ENCODE results near the gene PKD2.

PKD2 gene

DNA sequence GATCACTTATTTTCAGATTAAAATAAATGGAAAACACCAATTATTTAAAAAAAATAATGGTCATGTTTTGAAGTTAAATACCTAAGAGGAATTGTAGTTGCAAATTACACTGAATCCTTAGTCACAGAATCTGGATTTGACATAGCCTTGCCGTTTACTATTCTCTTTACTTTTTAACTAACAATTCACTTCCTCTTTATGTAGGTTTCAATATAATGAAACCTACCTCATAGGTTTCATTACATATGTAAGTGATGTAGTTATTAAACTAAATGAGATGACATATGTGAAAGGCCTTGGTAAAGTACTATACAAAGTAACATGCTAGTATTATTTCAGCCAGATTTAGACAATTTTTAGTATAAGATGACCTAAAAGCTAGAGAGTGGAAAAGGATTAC, 25.4 kb upstream of the PKD2 start:
- Histone ChIP-seq H3F3A (ENCODE audit: insufficient read depth, low read length) (no peaks in the 10 kb centered on the region), H3K4me3 (ENCODE audit: low read length) (no peak overlapping the region), H3K9me2 (replicated peaks; ENCODE audit: insufficient read depth, low read length) (no peaks in the 10 kb centered on the region), H3K4me2 (ENCODE audit: low read depth, low read length) (no peak overlapping the region), H3K27me3 (replicated peaks; ENCODE audit: insufficient read depth, low read length) (no peaks in the 10 kb centered on the region), H3K9ac (ENCODE audit: low read length) (no peak overlapping the region), H3K79me2 (ENCODE audit: low read length) (no peaks in the 10 kb centered on the region), H4K20me1 (ENCODE audit: insufficient read depth, low read length) (no peaks in the 10 kb centered on the region), H3K4me1 (ENCODE audit: low read length) (no peaks in the 10 kb centered on the region), H3K36me3 (replicated peaks; ENCODE audit: insufficient read depth, low read length) (no peaks in the 10 kb centered on the region), H2AFZ (ENCODE audit: low read length) (no peak overlapping the region), H3K27ac (ENCODE audit: low read length) (no peak overlapping the region), H3K9me3 (replicated peaks; ENCODE audit: insufficient read depth, low read length) (no peaks in the 10 kb centered on the region)
- no peak for DNase-seq
- no peak for TF ChIP-seq EZH2 (optimal IDR thresholded peaks at IDR 0.05; ENCODE audit: low read depth, low read length)
- TF ChIP-seq, protein P1, sequence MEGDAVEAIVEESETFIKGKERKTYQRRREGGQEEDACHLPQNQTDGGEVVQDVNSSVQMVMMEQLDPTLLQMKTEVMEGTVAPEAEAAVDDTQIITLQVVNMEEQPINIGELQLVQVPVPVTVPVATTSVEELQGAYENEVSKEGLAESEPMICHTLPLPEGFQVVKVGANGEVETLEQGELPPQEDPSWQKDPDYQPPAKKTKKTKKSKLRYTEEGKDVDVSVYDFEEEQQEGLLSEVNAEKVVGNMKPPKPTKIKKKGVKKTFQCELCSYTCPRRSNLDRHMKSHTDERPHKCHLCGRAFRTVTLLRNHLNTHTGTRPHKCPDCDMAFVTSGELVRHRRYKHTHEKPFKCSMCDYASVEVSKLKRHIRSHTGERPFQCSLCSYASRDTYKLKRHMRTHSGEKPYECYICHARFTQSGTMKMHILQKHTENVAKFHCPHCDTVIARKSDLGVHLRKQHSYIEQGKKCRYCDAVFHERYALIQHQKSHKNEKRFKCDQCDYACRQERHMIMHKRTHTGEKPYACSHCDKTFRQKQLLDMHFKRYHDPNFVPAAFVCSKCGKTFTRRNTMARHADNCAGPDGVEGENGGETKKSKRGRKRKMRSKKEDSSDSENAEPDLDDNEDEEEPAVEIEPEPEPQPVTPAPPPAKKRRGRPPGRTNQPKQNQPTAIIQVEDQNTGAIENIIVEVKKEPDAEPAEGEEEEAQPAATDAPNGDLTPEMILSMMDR (IDR thresholded peaks at IDR 0.05; ENCODE audit: low read length) = no peak
- TF ChIP-seq EZH2phosphoT487 (IDR thresholded peaks at IDR 0.05; ENCODE audit: low read length) = no peak

DNA sequence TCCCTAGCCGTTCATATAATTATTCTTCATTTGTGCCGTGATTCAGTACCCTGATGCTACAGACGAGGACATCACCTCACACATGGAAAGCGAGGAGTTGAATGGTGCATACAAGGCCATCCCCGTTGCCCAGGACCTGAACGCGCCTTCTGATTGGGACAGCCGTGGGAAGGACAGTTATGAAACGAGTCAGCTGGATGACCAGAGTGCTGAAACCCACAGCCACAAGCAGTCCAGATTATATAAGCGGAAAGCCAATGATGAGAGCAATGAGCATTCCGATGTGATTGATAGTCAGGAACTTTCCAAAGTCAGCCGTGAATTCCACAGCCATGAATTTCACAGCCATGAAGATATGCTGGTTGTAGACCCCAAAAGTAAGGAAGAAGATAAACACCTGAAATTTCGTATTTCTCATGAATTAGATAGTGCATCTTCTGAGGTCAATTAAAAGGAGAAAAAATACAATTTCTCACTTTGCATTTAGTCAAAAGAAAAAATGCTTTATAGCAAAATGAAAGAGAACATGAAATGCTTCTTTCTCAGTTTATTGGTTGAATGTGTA, 24.9 kb upstream of the PKD2 start:
- Histone ChIP-seq H3K9me3 (replicated peaks; ENCODE audit: insufficient read depth, low read length) (no peaks in the 10 kb centered on the region), H3K27me3 (replicated peaks; ENCODE audit: insufficient read depth, low read length) (no peaks in the 10 kb centered on the region), H3F3A (ENCODE audit: insufficient read depth, low read length) (no peaks in the 10 kb centered on the region), H3K79me2 (ENCODE audit: low read length) (no peaks in the 10 kb centered on the region), H4K20me1 (ENCODE audit: insufficient read depth, low read length) (no peaks in the 10 kb centered on the region), H3K9ac (ENCODE audit: low read length) (no peak overlapping the region), H3K27ac (ENCODE audit: low read length) (no peak overlapping the region), H2AFZ (ENCODE audit: low read length) (no peak overlapping the region), H3K36me3 (replicated peaks; ENCODE audit: insufficient read depth, low read length) (no peaks in the 10 kb centered on the region), H3K4me1 (ENCODE audit: low read length) (no peaks in the 10 kb centered on the region), H3K4me3 (ENCODE audit: low read length) (no peak overlapping the region), H3K9me2 (replicated peaks; ENCODE audit: insufficient read depth, low read length) (no peaks in the 10 kb centered on the region), H3K4me2 (ENCODE audit: low read depth, low read length) (no peak overlapping the region)
- TF ChIP-seq, protein P1 (IDR thresholded peaks at IDR 0.05; ENCODE audit: low read length) = no peak
- TF ChIP-seq EZH2 (optimal IDR thresholded peaks at IDR 0.05; ENCODE audit: low read depth, low read length) (no peak), EZH2phosphoT487 (IDR thresholded peaks at IDR 0.05; ENCODE audit: low read length) (no peak)
- DNase-seq = no peak

DNA sequence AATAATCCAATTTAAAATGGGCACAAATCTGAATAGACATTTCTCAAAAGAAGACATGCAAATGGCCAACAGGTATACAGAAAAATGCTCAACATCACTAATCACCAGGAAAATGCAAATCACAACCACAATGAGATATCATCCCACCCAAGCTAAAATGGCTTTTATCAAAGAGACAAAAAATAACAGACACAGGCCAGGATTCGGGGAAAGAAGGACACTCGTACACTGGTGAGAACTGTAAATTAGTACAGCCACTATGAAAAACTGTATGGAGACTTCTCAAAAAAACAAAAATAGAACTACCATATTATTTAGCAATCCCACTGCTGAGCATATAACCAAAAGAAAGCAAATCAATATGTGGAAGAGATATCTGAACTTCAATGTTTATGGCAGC, 23.4 kb upstream of the PKD2 start:
- H4K20me1 ChIP-seq (ENCODE audit: insufficient read depth, low read length) = no peaks in the 10 kb centered on the region
- no peaks in the 10 kb centered on the region for H3K9me3 ChIP-seq (replicated peaks; ENCODE audit: insufficient read depth, low read length)
- no peaks in the 10 kb centered on the region for H3K79me2 ChIP-seq (ENCODE audit: low read length)
- TF ChIP-seq EZH2phosphoT487 (IDR thresholded peaks at IDR 0.05; ENCODE audit: low read length) (no peak), EZH2 (optimal IDR thresholded peaks at IDR 0.05; ENCODE audit: low read depth, low read length) (no peak)
- TF ChIP-seq, protein P1 (IDR thresholded peaks at IDR 0.05; ENCODE audit: low read length) = no peak
- H2AFZ ChIP-seq (ENCODE audit: low read length) = no peak overlapping the region
- no peak overlapping the region for H3K9ac ChIP-seq (ENCODE audit: low read length)
- H3K4me1 ChIP-seq (ENCODE audit: low read length) = no peaks in the 10 kb centered on the region
- H3F3A ChIP-seq (ENCODE audit: insufficient read depth, low read length) = no peaks in the 10 kb centered on the region
- H3K27me3 ChIP-seq (replicated peaks; ENCODE audit: insufficient read depth, low read length) = no peaks in the 10 kb centered on the region
- no peak overlapping the region for H3K4me3 ChIP-seq (ENCODE audit: low read length)
- H3K27ac ChIP-seq (ENCODE audit: low read length) = no peak overlapping the region
- no peak overlapping the region for H3K4me2 ChIP-seq (ENCODE audit: low read depth, low read length)
- H3K9me2 ChIP-seq (replicated peaks; ENCODE audit: insufficient read depth, low read length) = no peaks in the 10 kb centered on the region
- DNase-seq = no peak
- no peaks in the 10 kb centered on the region for H3K36me3 ChIP-seq (replicated peaks; ENCODE audit: insufficient read depth, low read length)

Measured in MM.1S (cell line).